VCaP (cell line): Measurements from ENCODE around the gene OR1N2.

Experiments used
- H3K27ac ChIP-seq: fragments of 450-650 bp; 2 replicates; pipeline ENCODE4 v1.5.1; 2017
- TF ChIP-seq, protein P1 (sequence below): fragments of 450-650 bp; conservative IDR thresholded peaks from 2 replicates; pipeline ENCODE4 v1.5.1; 2017; ENCODE audit warnings: mild to moderate bottlenecking, moderate library complexity

Gene OR1N2, protein sequence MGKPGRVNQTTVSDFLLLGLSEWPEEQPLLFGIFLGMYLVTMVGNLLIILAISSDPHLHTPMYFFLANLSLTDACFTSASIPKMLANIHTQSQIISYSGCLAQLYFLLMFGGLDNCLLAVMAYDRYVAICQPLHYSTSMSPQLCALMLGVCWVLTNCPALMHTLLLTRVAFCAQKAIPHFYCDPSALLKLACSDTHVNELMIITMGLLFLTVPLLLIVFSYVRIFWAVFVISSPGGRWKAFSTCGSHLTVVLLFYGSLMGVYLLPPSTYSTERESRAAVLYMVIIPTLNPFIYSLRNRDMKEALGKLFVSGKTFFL

DNA sequence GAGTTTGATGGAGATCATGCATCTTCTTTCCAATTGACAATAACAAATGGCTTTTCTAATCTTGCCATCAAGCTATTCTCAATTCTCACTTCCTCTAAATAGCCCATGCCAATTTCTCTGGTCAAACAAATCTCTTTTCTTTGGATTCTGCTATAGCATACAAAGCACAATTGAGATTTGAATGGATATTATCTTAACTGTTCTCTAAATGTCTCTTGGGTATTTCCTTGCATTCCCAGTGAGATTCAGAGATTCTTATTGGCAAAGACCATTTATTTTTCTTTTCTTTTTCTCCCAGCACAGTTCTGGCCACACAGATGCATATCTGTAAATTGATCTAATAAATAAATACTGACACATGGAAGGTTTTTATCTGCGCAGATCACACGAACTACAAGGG, at the start of gene OR1N2:
TSS of gene OR1N2 (plus strand) at position 301 of the 400 bp plus-strand sequence. CDS start 100 bp downstream, outside the sequence.
- no peak within 1 kb of the TSS for H3K27ac ChIP-seq

DNA sequence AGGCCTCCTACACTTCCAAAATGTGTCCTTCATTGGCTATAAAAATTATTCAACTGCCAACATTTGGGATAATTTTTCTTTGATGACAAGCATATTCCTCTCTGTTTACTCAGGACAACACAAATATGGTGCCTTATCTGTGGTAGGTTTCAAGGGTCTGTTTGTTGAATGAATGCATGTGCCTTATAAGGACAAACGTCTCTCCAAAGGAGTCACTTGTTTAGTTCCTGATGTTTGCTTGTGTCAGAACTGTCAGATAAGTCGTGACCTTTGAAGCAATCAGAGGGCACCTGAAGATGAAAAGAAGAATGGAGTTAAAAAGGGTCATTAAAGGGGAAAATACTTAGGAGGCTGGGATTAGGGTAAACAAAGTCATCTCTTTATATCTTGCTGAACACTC, 45.9 kb upstream of the OR1N2 start:
- no peak overlapping the region for H3K27ac ChIP-seq

More for the DNA sequence above, at the start of gene OR1N2:
- TF ChIP-seq, protein P1, sequence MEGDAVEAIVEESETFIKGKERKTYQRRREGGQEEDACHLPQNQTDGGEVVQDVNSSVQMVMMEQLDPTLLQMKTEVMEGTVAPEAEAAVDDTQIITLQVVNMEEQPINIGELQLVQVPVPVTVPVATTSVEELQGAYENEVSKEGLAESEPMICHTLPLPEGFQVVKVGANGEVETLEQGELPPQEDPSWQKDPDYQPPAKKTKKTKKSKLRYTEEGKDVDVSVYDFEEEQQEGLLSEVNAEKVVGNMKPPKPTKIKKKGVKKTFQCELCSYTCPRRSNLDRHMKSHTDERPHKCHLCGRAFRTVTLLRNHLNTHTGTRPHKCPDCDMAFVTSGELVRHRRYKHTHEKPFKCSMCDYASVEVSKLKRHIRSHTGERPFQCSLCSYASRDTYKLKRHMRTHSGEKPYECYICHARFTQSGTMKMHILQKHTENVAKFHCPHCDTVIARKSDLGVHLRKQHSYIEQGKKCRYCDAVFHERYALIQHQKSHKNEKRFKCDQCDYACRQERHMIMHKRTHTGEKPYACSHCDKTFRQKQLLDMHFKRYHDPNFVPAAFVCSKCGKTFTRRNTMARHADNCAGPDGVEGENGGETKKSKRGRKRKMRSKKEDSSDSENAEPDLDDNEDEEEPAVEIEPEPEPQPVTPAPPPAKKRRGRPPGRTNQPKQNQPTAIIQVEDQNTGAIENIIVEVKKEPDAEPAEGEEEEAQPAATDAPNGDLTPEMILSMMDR: no peak

DNA sequence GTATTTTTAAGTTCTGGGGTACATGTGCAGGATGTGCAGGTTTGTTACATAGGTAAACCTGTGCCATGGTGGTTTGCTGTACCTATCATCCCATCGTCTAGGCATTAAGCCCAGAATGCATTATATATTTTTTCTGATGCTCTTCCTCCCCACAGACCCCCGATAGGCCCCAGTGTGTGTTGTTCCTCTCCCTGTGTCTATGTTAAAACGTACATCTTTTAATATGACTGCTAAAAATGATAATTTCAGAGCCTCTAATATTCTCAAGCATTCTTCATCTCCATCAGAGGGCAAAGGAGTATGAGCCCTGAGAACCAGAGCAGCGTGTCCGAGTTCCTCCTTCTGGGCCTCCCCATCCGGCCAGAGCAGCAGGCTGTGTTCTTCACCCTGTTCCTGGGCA, 42.4 kb upstream of the OR1N2 start, which contains the start of gene OR1J2:
TSS of gene OR1J2 (plus strand) at position 301 of the 400 bp plus-strand sequence. CDS start at position 301, 0 bp downstream.
- no peak within 1 kb of the TSS for H3K27ac ChIP-seq
- TF ChIP-seq, protein P1: no peak

More for the DNA sequence above, 45.9 kb upstream of the OR1N2 start:
- TF ChIP-seq, protein P1: no peak

DNA sequence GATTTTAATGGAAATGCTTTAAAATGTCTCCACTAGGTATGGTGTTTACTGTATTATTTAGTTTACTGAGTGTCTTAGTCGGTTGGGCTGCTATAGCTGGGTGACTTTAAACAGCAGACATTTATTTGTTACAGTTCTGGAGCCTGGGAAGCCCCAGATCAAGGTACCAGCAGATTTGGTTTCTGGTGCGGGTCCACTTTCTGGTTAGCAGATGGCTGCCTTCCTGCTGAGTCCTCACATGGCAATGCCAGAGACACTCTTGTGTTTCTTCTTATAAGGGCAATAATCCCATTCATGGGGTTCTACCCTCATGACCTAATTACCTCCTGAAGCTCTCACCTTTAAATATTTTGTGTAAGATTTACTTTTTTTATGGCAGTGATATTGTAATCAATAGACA, 34.7 kb upstream of the OR1N2 start:
- H3K27ac ChIP-seq: no peak overlapping the region
- TF ChIP-seq, protein P1: no peak

DNA sequence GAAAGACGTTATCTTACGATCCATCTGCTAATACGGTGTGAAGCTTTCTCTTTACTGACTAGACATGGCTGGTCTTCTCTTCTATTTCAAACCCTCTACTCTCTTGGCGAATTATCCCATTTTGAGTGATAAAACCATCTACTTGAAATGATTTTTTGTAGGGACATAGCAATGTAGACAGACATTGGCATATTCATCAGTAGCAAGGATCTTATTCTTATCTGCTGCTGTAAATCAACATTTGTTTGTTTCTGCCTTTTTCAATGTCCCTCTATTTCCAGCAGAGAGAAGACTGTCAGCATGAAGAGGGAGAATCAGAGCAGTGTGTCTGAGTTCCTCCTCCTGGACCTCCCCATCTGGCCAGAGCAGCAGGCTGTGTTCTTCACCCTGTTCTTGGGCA, 34.1 kb upstream of the OR1N2 start, which contains the start of gene OR1J4:
TSS of gene OR1J4 (plus strand) at position 301 of the 400 bp plus-strand sequence. CDS start at position 301, 0 bp downstream.
- TF ChIP-seq, protein P1: no peak
- H3K27ac ChIP-seq: no peak within 1 kb of the TSS

DNA sequence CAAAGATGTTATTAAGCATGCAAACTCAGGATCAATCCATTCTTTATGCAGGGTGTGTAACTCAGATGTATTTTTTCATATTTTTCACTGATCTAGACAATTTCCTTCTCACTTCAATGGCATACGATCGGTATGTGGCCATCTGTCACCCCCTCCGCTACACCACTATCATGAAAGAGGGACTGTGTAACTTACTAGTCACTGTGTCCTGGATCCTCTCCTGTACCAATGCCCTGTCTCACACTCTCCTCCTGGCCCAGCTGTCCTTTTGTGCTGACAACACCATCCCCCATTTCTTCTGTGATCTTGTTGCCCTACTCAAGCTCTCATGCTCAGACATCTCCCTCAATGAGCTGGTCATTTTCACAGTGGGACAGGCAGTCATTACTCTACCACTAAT, 33.5 kb upstream of the OR1N2 start:
- H3K27ac ChIP-seq: no peak overlapping the region

DNA sequence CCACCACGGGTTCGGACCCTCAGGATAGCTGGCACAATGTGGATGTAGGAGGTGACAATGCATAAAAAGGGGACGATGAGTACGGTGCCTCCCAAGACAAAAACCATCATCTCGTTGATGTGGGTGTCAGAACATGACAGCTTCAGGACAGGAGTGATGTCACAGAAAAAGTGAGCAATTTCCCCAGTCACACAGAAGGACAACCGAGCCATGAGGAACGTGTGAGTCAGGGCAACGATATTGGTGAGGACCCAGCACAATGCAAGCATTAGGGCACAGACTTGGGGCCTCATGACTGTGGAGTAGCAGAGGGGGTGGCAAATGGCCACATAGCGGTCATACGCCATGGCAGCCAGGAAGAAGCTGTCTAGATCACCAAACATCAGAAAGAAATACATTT, 26.3 kb upstream of the OR1N2 start:
- TF ChIP-seq, protein P1: no peak
- H3K27ac ChIP-seq: no peak overlapping the region

More for the DNA sequence above, 33.5 kb upstream of the OR1N2 start:
- TF ChIP-seq, protein P1: no peak
